ENCODE measurements around the gene MBD3.
A peak's percentile ranks its signal among the peaks of the same experiment; 100 is the strongest.
"Not testable (repeated sequence)": the region's sequence is repeated elsewhere in the genome, so short reads cannot be mapped to it uniquely, and the experiment has no call there.

MBD3 gene, protein sequence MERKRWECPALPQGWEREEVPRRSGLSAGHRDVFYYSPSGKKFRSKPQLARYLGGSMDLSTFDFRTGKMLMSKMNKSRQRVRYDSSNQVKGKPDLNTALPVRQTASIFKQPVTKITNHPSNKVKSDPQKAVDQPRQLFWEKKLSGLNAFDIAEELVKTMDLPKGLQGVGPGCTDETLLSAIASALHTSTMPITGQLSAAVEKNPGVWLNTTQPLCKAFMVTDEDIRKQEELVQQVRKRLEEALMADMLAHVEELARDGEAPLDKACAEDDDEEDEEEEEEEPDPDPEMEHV

DNA sequence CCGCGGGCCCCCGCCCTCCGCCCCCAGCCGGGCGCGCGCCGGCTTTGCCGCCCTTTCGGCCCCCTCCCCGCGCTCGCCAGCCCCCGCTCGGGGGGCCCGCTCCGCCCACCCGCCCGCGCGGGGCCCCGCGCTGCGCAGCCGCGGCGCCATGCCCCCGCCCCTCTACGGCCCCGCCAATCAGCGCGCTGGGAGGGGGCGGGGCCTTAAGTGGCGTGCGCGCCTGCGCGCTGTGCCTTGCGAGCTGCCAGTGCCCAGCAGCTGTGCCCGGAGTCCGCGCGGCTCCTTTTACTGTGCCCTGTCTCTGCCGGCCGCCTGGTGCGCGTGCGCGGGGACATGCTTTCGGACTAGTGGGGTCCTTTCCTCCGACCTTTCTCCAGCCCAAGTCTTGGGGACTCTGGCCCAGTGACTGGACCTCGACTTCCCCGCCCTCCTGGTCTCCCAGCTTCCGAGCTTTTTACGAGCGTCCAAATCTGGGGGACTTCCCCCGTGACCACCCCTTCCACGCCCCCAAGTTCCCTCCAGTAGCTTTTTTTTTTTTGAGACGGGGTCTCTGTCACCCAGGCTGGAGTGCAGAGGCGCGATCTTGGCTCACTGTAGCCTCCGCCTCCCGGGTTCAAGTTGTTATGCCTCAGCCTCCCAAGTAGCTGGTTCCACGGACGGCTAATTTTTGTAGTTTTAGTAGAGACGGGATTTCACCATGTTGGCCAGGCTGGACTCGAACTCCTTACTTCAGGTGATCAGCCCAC, at the start of gene MBD3:
MBD3 (minus strand) TSS at position 111 of the 746 bp plus-strand sequence. CDS start 234 bp downstream, outside the sequence.
- peak; percentile 69 to 81 for DNase-seq (ENCODE audit: low read depth in 2 of 2)

DNA sequence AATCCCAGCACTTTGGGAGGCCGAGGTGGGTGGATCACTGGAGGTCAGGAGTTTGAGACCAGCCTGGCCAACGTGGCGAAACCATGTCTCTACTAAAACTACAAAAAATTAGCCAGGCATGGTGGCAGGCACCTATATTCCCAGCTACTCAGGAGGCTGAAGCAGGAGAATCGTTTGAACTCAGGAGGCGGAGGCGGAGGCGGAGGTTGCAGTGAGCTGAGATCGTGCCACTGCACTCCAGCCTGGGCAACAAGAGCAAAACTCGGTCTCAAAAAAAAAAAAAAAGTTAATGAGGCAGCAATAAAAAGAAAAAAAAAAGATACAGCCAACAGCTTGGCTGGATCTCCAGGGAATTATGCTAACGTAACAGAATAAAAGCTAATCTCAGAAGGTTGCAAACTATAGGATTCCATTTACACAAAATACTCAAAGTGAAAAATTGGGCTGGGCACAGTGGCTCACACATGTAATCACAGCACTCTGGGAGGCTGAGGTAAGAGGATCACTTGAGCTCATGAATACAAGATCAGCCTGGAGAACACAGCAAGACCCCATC, 48.3 kb upstream of the MBD3 start:
- not testable (repeated sequence) for DNase-seq (ENCODE audit: low read depth in 2 of 2)

DNA sequence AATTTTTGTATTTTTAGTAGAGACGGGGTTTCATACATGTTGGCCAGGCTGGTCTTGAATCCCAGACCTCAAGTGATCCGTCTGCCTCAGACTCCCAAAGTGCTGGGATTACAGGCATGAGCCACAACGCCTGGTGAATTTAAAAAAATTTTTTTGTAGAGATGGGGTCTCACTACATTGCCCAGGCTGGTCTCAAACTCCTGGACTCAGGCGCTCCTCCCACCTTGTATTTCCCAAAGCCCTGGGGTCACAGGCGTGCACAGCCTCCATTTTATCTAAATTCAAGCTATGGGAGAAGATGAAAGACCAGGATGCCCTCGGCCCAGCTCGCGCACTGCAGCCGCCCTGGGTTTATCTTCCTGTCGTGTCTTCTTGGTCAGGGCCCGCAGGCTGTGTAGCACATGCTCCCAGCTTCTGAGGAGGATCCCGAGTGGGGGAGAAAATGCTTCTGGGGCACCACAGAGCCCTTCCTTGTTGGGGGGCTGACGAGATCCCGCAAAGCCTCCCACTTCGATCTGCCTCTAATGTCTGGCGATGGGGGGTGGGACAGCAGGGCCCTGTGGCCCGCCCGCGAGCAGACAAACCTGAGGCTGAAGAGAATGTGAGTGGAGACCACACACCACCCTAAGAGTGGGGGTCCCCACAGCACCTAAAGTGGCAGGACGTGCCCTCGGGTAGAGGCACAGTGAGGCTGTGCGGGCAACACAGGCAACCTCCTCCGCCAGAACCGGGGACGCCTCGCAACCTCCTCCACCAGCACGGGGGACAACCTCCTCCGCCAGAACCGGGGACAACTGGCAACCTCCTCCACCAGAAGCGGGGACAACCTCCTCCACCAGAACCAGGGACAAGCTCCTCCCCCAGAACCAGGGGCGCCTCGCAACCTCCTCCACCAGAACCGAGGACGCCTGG, 43.9 kb upstream of the MBD3 start:
- no peak for DNase-seq (ENCODE audit: low read depth in 2 of 2)

DNA sequence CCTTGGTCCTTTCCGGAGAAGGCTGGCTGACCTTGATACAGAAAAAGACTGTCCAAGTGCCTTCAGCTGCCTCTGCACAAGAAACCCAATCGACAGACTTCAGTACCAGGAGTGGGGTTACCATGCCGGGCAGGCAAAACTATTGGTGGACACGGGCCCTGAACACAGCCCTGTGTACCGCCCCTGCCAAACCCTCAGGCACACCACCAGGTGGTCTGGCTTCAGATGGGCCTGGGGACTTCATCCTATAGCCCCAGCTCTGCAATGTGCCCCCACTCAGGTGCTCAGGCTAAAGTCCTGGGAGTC, 42.2 kb upstream of the MBD3 start:
- DNase-seq (ENCODE audit: low read depth in 2 of 2), result no peak

DNA sequence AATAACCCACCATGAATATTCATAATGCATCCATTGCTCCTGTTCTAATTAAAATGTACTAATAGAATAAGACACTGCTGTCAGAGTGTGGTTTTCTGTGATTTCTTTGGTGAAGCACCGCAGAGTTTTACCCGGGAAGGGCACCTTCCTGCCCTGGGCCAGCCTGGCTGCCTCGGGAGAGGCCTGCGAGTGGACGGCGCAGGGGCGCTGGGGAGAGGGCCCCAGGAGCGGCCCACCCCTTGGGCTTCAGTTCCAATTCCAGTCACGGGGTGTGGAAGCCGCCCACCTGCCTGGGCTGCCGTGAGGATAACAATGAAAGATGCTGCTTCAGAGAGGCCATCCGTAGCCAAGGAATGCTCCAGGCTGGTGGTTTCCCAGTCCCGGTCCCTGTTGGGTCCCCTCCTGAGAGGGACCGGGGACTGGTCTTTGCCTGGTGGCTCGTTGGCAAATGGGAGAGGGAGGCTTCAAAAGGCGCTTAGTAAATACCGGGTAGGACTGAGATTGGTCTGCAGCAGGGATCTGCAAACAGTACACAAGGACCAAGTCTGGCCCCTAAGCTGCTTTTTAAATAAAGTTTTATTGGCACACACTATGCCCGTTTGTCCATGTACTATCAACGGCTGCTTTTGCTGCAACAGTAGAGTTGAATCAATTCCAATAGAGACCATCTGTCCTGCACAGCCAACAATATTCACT, 41.7 kb upstream of the MBD3 start:
- DNase-seq (ENCODE audit: low read depth in 2 of 2), result no peak

DNA sequence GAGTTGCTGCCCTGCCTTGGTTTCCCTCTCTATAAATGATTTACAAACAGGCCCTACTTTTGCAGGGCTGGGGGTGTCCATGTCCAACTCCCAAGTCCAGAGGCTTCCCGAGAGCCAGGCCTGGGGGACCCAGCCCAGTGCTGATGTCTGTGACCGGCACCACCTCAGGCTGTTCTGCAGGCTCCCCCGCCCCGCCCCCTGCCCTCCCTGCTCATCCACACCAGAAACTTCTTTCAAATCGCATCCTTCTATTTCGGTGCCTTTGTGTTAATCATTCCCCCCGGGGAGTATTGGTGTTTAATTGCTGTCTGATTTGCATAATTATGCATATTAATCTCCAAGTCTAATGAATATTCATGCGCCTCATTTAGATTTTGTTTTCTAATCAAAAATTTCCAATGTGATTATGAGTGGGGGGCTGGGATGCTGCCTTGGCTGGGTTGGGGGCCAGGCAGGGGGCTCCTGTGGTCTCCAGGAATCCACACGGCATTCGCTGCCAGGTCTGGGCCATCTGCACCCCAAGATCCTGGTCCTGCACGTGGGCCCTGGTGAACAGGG, 40.7 kb upstream of the MBD3 start:
- DNase-seq (ENCODE audit: low read depth in 2 of 2), result no peak

DNA sequence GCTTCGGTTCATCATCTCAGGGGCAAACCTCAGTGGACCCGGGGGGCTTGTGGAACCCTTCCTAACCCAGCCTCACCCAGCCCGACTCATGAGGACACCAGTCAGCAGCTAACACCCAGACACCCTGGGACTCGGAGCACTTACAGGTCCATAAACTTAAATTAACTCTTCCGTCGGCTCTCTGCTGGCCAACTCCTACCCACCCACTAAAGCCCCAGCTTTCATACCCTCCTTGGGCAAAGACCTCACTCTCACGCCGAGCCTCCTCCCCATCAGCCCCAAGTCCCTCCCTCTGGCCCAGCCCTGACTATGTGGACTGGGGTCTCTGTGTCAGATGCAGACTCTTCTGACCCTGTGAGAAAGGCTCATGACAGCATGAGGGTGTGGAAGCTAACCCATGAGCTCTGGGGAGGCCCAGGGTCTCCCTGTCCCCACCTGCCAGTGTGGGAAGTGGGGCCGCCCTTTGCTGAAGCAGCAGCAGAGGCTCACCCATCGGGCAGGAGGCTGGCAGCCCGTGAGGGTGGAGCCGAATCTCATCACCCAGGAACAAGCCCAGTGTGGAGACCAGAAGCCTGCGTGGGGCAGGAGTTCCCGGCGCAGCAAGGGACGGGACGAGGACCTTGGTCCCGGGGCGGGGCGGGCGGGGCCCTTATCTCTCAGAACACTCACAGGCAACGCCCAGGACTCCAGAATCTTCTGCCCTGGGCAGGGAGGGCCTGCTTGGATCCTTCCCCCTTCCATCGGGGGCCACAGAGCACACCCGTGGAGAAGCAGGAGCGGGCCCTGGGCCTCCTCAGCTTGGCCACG, 40.0 kb upstream of the MBD3 start:
- no peak for DNase-seq (ENCODE audit: low read depth in 2 of 2)

DNA sequence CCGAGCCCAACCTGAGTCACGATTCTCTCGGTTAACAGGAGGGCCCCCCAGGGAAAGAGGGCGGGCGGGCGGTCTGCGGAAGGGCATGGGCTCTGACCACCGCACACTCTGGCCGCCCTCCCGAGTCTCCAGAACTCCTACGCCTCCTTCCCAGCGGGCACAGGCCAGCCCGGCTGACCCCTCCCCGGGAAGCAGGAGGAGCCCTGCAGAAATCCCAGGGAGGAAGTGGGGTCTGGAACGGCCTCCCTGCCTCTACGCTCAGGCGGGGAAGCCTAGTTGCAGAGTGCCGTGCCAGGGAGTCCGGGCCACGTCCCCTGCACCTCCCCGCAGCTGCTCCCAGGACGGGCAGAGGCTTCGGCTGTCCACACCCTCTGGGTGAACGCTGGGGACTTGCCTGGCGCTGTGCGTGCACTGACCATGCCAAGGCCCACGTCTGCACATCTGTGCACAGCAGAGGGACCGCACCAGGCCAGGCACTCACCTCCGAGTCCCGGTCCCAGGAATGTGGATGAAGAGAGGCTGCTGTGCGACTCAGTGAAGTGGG, 39.0 kb upstream of the MBD3 start:
- no peak for DNase-seq (ENCODE audit: low read depth in 2 of 2)

DNA sequence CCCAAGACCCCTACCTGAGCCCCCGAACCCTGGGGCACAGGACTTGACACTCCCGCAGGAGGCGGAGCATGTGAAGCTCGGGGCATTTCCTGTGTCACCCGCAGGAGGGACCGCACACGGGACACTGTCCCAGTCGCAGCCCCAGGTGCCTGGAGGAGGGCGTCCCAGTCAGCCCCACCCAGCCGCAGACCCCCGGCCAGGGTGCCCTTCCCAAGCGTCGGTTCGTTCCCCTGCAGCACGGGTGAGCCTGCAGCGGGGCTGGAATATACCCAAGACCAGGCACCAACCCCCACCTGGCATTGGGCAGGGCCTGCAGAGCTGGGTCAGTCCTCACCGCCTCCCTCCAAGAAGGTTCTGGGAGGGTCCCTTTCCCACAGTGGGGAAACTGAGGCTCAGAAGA, 38.1 kb upstream of the MBD3 start:
- DNase-seq (ENCODE audit: low read depth in 2 of 2), result no peak

DNA sequence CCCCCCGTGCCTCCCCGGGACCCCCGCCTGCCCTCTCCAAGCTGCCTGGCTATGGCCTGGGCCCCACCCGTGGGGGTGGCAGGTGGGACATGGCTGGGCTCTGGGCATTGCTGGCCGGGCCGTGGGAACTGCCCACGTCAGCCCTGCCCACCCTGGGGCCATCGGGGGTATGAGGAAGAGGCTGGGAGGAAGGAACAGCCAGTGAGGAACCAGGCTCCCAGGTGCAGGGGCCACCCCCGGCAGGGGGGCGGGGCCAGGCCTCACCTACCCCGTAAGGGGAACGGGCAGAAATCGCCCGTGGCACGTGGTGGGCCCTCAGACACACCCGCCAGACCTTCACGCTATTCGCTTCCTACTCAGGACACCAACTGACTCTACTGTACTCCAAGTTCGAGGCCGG, 37.3 kb upstream of the MBD3 start:
- DNase-seq (ENCODE audit: low read depth in 2 of 2), result no peak

DNA sequence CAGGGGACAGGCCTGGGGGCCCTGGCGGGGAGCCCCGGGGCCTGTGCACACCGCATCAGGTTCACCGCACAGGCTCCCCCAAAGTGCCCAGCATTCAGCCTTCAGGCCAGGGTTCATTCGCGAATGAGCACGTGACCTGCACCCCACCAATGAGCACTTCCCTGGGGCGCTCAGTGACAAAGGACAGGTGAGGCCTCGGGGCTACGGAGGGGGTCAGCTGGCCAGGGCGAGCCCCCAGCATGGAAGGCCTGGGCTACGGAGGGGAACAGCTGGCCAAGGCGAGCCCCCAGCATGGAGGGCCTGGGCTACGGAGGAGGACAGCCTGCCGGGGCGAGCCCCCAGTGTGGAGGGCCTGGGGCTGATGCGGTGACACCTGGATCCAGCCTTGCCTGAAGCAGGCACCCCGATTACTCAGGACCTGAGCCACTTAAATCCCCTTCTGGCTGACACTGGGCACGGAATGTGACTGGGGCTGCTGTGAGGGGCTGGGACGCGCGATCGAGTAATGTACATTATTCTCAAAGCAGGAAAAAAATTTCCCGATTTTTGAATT, 36.7 kb upstream of the MBD3 start:
- no peak for DNase-seq (ENCODE audit: low read depth in 2 of 2)

DNA sequence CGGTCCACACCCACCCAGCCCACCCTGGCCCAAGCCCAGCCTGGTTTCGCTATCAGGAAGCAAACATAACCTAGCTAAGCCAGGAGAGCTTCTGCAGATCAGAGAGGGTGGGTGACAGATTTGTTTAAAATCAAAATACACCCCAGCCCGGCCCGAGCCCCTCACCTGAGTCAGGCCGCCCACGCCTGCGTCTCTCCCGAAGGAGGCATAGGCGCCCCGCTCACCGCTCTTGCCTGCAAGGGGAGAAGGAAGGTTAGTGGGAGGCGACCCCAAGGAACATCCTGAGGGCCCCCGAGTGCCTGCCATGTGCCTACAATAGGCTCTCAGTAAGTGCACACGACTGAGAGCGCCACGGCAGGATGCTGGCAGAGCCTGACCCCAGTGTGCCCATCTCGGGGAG, 34.5 kb upstream of the MBD3 start:
- DNase-seq (ENCODE audit: low read depth in 2 of 2), result no peak

DNA sequence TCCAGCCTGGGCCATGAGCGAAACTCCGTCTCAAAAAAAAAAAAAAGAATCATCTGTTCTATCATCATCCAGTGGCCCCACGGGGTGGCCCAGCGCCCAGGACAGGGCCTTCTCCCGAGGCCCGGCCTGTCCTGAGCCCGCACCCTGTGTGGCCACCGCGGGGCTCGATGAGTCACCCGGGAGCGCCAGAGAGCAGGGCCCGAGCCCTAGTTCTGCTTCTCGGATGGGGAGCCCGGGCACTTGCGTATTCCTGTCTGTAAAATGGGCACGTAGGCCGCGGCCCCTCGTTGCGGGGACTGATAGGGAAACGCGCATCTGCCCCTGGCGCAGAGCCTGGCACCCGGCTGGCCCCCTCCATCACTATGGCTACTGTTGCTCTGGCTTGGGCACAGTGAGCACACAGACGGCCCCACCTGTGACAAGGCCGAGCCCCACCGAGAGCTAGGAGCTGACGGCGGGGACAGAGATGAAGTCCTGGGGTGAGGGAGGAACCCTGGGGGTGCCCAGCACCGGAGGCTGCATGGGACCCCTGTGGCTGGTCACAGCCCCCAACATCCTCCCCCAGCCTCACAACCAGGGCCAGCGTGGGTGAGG, 33.8 kb upstream of the MBD3 start:
- no peak for DNase-seq (ENCODE audit: low read depth in 2 of 2)

DNA sequence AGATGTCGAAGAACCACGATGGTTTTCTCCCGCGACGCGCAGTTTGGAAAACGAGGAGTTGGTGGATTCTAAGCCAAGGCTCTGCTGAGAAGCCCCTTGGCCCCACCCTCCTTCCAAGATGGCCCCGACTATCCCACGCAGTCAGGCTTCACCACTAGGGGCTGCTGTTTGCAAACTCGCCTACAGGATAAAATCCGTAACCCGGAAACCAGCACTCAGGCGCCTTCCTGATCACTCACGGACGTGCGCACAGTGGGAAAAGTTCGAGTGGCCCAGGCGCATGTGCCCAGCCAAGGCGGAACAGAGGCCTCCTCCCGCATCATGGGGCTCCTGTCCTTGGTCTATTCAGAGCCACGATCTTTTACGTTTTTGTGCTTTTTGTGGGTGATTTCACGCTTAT, 31.8 kb upstream of the MBD3 start:
- no peak for DNase-seq (ENCODE audit: low read depth in 2 of 2)

DNA sequence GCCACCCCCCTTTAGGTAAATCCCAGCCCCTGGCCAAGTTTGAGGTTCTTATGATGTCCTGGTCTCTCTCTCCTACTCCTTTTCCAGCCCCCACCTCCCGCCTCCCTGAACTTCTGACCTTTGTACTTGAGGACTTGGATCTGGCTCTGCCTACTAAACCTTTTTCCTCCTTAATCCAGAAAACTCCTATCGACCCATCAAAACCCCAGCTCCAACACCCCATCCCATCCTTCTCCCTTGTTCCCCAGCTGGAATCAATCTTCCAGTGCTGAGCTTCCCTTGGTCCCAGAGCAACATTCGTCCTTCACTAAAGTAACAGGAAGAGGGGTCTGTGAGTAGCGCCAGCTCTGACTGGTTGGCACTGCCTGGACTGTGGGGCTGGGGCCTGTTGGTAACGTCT, 29.9 kb upstream of the MBD3 start:
- DNase-seq (ENCODE audit: low read depth in 2 of 2), result no peak

DNA sequence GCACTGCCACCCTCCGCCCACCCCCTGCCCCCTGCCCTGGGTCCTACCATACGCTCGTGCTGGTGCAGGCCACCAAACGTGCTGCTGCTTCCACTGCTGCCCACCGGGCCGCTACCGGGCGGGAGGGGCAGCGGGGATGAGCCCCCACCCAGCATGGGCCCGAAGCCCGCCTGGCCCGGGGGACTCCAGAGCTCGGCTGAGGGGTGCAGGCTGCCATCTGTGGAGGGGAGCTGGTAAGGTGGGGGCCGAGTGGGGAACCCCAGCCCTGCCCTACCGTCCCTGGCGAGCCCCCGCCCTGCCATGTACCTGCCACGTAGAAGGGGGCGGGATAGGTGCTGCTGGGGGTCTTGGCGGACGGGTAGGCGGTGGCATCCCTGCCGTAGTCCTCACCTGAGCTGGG, 29.3 kb upstream of the MBD3 start:
- no peak for DNase-seq (ENCODE audit: low read depth in 2 of 2)

DNA sequence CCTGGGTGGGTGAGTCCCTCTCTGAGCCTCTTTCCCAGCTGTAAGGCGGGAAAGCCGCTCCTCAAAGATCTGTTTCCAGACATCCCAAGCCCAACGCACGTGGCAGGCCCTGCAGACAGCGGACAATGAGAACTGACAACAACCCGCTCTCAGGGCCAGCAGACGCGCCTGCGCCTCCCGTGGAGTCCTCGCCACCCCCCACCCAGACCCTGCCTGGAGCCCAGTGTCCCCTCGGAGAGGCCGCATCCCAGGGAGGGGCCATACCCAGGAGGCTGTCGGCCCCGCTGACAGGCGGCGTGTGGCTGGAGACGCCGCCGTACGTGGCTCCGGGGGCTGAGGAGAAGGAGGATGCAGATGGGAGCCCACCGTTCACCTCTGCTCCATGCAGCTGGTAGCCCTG, 28.9 kb upstream of the MBD3 start:
- DNase-seq (ENCODE audit: low read depth in 2 of 2), result no peak

DNA sequence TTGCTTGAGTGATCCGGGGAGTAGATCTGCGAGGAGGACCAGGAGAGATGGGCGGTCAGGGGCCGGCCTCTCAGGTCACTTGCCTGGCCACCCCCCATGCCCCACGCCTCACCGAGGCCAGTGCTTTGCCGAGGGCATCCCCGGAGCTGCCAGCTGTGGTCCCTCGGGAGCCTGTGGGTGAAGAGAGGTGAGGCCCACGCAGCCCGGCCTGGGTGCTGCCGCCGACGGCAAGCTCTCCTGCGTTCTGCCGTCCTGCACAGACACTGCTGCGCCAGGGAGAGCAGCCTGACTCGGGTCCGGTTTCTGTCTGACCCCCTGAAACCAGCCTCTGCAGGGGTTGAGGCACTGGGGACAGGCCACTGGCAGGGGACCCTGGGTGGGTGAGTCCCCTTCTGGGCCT, 28.4 kb upstream of the MBD3 start:
- DNase-seq (ENCODE audit: low read depth in 2 of 2), result no peak

DNA sequence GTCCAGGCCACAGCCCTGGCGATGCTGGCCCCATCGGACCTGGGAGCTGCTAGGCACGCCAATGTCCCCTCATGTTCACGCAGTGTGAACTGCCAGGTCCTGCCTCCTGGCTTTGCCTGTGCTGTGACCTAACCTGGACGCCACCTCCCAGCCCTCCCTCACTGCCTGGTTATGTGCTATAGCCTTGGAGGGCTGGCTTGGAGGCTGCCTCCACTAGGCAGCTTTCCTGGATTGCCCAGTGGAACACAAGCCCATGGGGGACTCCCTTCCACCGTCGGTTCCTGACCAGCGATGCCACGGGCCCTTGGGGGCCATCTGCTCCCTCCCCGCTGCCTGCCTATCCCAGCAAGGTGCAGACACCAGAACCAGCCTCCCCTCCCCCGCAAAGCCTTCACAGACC, 27.8 kb upstream of the MBD3 start:
- no peak for DNase-seq (ENCODE audit: low read depth in 2 of 2)

DNA sequence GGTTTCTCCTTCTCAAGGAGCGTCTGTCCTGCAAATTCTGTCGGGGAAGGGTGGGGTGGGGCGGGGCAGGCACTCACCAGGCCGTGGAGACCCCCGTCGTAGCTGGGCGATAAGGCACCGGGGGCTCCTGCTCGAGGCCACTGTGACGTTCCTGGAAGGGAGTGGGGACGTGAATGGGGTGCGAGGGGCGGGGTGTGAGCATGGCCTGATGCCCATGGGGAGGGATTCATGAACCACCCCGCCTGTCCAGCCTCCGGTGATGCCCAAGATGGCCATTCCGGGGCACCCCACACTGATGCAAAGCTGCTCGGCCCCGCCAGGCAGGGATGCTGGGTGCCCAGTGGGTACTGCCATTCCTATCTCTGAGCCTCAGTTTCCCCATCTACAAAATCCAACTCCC, 27.0 kb upstream of the MBD3 start:
- no peak for DNase-seq (ENCODE audit: low read depth in 2 of 2)

Measured in stimulated activated CD8-positive, alpha-beta memory T cell treated with anti-CD3 and anti-CD28 coated beads, Interleukin-15, amount 100 ng/mL, for 4 hours (primary cell).